ENCODE measurements around the gene CHST4. TPM values are rescaled to one million over a fixed set of nuclear protein-coding genes. Genes with fewer than 3 reads are reported as not detected.

Gene CHST4
- total RNA-seq, 4 donors from 2014 or later: 0.72 to 3.0 (median 0.82) TPM; not detected in 1

GRCh38 chr16:71520550-71520949, 5.7 kb upstream of the CHST4 start:
- ATAC-seq (ENCODE audit: low FRiP score): no peak
- TF ChIP-seq, protein P1, sequence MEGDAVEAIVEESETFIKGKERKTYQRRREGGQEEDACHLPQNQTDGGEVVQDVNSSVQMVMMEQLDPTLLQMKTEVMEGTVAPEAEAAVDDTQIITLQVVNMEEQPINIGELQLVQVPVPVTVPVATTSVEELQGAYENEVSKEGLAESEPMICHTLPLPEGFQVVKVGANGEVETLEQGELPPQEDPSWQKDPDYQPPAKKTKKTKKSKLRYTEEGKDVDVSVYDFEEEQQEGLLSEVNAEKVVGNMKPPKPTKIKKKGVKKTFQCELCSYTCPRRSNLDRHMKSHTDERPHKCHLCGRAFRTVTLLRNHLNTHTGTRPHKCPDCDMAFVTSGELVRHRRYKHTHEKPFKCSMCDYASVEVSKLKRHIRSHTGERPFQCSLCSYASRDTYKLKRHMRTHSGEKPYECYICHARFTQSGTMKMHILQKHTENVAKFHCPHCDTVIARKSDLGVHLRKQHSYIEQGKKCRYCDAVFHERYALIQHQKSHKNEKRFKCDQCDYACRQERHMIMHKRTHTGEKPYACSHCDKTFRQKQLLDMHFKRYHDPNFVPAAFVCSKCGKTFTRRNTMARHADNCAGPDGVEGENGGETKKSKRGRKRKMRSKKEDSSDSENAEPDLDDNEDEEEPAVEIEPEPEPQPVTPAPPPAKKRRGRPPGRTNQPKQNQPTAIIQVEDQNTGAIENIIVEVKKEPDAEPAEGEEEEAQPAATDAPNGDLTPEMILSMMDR (IDR thresholded peaks at IDR 0.05): no peak
- DNase-seq (ENCODE audit: low spot score): no peak

- DNase-seq (ENCODE audit: low spot score) (no peak), ATAC-seq (ENCODE audit: low FRiP score) (peak; percentile 60)
- TF ChIP-seq, protein P1 (IDR thresholded peaks at IDR 0.05): no peak
Observed at GRCh38 chr16:71524566-71525553, 1.4 kb upstream of the CHST4 start.

- TF ChIP-seq, protein P1 (IDR thresholded peaks at IDR 0.05): no peak
Observed at GRCh38 chr16:71528257-71528656, 2.0 kb downstream of the CHST4 start.

DNA sequence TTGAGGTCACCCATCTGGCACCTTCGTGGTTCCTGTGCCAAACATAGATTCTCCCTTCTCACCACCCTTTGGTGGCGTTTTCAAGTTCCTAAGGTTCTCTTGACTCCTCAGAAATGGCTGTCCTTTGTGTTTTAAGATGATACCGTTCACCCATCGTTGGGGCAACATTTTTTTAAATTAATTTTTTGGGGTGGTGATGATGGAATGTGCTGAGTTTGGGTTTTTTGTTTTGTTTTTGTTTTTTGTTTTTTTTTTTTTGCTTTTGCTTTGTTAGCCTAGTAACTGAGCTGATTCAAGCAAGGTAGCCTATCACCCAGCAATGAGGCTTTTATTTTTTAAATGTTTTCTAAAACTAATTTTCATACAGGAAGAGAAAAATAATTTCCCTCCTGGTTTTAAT, 2.6 kb downstream of the CHST4 start:
- DNase-seq (ENCODE audit: low spot score): no peak
- ATAC-seq (ENCODE audit: low FRiP score): no peak
- TF ChIP-seq, protein P1 (IDR thresholded peaks at IDR 0.05): no peak

More at GRCh38 chr16:71528257-71528656, 2.0 kb downstream of the CHST4 start:
- DNase-seq (ENCODE audit: low spot score) (no peak), ATAC-seq (ENCODE audit: low FRiP score) (no peak)

- TF ChIP-seq, protein P1 (IDR thresholded peaks at IDR 0.05): no peak
- DNase-seq (ENCODE audit: low spot score) (no peak), ATAC-seq (ENCODE audit: low FRiP score) (no peak)
Observed at GRCh38 chr16:71532366-71532765, 6.1 kb downstream of the CHST4 start.

- TF ChIP-seq, protein P1 (IDR thresholded peaks at IDR 0.05): no peak
- no peak for DNase-seq (ENCODE audit: low spot score)
- no peak for ATAC-seq (ENCODE audit: low FRiP score)
Observed at GRCh38 chr16:71536752-71537499, 10.7 kb downstream of the CHST4 start.
